Smooth muscle cell (in vitro differentiated cells): ENCODE data around the gene WNK1. TPM values are rescaled to one million over a fixed set of nuclear protein-coding genes. Genes with fewer than 3 reads are reported as not detected.

Source experiments
- DNase-seq: peaks from one replicate; lab custom pipeline; 2025; ENCODE audit not compliant: unreplicated experiment; lab: John Stamatoyannopoulos, UW
- H2AFZ ChIP-seq: fragments of 200-600 bp; sonication (generic); 2 replicates; pipeline ENCODE4 v1.6.0; 2016; ENCODE audit warnings: antibody characterized with exemption, low read depth, mild to moderate bottlenecking
- H3F3A ChIP-seq: fragments of 200-600 bp; sonication (generic); 2 replicates; pipeline ENCODE4 v1.6.0; 2017; ENCODE audit warnings: antibody characterized with exemption, low read depth
- H3K27ac ChIP-seq: fragments of 200-600 bp; sonication (generic); 2 replicates; pipeline ENCODE4 v1.5.1; 2016; ENCODE audit warnings: low read depth, mild to moderate bottlenecking
- H3K27me3 ChIP-seq: fragments of 200-600 bp; sonication (generic); 2 replicates; pipeline ENCODE4 v1.6.1; 2016; ENCODE audit warnings: low read depth, mild to moderate bottlenecking
- H3K36me3 ChIP-seq: fragments of 200-600 bp; sonication (generic); 2 replicates; pipeline ENCODE4 v1.5.1; 2016; ENCODE audit warnings: low read depth
- H3K4me1 ChIP-seq: fragments of 200-600 bp; sonication (generic); 2 replicates; pipeline ENCODE4 v1.5.1; 2016; ENCODE audit warnings: low read depth
- H3K4me2 ChIP-seq: fragments of 200-600 bp; sonication (generic); 2 replicates; pipeline ENCODE4 v1.6.0; 2016; ENCODE audit warnings: mild to moderate bottlenecking
- H3K4me3 ChIP-seq: fragments of 200-600 bp; sonication (generic); 2 replicates; pipeline ENCODE4 v1.5.1; 2016; ENCODE audit warnings: mild to moderate bottlenecking
- H3K79me2 ChIP-seq: fragments of 200-600 bp; sonication (generic); 2 replicates; pipeline ENCODE4 v1.6.0; 2016; ENCODE audit warnings: low read depth, mild to moderate bottlenecking
- H3K9ac ChIP-seq: fragments of 200-600 bp; sonication (generic); 2 replicates; pipeline ENCODE4 v1.6.0; 2016; ENCODE audit warnings: low read depth
- H3K9me3 ChIP-seq: fragments of 200-600 bp; sonication (generic); replicated peaks from 2 replicates; pipeline ENCODE4 v1.5.1; 2016; ENCODE audit warnings: low read depth
- H4K20me1 ChIP-seq: fragments of 200-600 bp; sonication (generic); 2 replicates; pipeline ENCODE4 v1.6.0; 2016; ENCODE audit warnings: low read depth
- WGBS: methylation state at CpG from one replicate; pipeline ENCODE4 v1.1.7; 2016; ENCODE audit warnings: low lambda C conversion rate; 5-methylcytosine and 5-hydroxymethylcytosine counted together
- polyA plus RNA-seq: library from polyadenylated mRNA; unstranded; fragments of >200 nt; fragmentation: Nextera tagmentation; extraction: Ambion mirVana; gene quantifications from 2 replicates; pipeline ENCODE4 v1.2.1, GENCODE V29; 2016
- total RNA-seq: library from RNA; depleted of rRNA; stranded (reverse); fragments of >200 nt; gene quantifications from 2 replicates; pipeline ENCODE4 v1.2.3, GENCODE V29; 2014
- TF ChIP-seq, protein P1 (sequence below): fragments of 200-600 bp; sonication (generic); IDR thresholded peaks from 2 replicates; pipeline ENCODE4 v1.5.1; 2017; ENCODE audit warnings: borderline replicate concordance, mild to moderate bottlenecking, antibody characterized with exemption; ENCODE audit not compliant: insufficient read depth, poor library complexity, severe bottlenecking

Gene WNK1
- total and polyA plus RNA-seq, 2 experiments from 2014 or later: 42.2 to 104 TPM

DNA sequence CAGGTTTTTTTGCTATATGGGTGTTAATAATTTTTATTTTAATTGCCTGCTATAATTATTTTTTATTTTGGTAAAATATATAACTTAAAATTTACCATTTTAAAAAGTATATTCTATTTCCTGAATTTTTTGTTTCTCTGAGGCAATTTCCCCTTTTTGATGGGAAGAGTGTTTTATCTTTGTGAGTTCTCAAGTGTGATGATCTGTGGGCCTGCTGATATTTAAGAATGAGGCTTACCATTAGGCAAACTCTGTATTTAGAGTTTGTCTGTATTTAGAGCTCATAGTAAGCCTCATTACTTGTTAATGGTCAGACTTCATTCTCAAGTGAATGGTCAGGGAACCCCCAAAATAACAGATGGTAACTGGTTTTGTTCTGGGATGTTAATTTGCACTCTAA lies 48.0 kb downstream of the WNK1 start:
- Histone ChIP-seq H3K4me1 (peaks cover 4% of the 10 kb centered on the region), H2AFZ (no peak overlapping the region), H3K27me3 (no peaks in the 10 kb centered on the region), H3K4me3 (no peak overlapping the region), H3K9ac (no peak overlapping the region), H3K27ac (no peak overlapping the region), H3K4me2 (no peak overlapping the region), H4K20me1 (peaks cover 98% of the 10 kb centered on the region), H3K9me3 (no peaks in the 10 kb centered on the region), H3K79me2 (peaks cover 100% of the 10 kb centered on the region), H3K36me3 (no peaks in the 10 kb centered on the region), H3F3A (no peaks in the 10 kb centered on the region)
- DNase-seq: no peak
- TF ChIP-seq, protein P1, sequence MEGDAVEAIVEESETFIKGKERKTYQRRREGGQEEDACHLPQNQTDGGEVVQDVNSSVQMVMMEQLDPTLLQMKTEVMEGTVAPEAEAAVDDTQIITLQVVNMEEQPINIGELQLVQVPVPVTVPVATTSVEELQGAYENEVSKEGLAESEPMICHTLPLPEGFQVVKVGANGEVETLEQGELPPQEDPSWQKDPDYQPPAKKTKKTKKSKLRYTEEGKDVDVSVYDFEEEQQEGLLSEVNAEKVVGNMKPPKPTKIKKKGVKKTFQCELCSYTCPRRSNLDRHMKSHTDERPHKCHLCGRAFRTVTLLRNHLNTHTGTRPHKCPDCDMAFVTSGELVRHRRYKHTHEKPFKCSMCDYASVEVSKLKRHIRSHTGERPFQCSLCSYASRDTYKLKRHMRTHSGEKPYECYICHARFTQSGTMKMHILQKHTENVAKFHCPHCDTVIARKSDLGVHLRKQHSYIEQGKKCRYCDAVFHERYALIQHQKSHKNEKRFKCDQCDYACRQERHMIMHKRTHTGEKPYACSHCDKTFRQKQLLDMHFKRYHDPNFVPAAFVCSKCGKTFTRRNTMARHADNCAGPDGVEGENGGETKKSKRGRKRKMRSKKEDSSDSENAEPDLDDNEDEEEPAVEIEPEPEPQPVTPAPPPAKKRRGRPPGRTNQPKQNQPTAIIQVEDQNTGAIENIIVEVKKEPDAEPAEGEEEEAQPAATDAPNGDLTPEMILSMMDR: no peak

DNA sequence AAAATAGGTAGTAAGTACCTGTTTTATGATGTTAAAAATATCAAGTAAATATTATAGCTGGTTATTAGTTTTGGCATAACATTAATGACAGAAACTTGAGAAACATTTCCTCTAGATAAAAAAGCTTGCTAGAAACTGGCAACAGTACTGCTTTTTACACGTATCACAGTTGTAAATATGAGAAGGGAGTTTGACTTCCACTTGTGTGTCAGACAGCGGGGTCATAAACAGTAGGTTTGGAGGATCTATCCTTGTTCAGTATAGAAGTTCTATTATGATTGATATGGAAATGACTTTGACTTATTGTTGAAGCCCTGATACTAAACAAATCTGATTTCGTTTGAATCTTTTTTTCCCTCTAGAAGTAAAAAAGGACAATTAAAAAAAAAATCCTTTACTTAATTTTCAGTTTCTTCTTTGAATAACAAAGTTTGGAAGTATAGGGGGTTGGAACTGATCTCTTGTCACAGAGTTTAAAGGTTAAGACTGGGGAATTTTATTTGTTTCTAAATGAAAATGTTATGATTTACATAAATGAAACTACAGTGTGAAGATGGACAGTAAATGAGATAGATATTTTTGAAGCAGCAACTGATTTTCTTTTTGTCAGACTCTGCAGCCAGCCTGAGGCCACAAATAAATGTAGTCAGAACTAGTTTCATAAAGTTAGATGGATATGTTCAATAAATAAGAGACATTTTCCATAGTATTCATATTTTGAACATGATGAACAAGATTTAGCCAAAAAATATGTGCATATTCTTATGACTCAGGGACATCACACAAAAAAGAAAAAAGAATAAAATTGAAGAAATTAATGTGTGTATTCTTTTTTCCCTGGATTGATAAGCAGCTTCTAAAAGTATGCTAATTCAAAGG lies 50.1 kb downstream of the WNK1 start:
- Histone ChIP-seq H3K36me3 (no peaks in the 10 kb centered on the region), H4K20me1 (peaks cover 98% of the 10 kb centered on the region), H3K79me2 (peaks cover 100% of the 10 kb centered on the region), H3K9ac (no peak overlapping the region), H3K4me1 (peaks cover 5% of the 10 kb centered on the region), H3K27me3 (no peaks in the 10 kb centered on the region), H2AFZ (no peak overlapping the region), H3K4me3 (no peak overlapping the region), H3F3A (peaks cover 7% of the 10 kb centered on the region), H3K4me2 (no peak overlapping the region), H3K9me3 (no peaks in the 10 kb centered on the region), H3K27ac (peak overlapping the region; percentile 20)
- TF ChIP-seq, protein P1: no peak
- 73% methylated on average over 3 of the region's 3 CpGs for WGBS
- DNase-seq: no peak

DNA sequence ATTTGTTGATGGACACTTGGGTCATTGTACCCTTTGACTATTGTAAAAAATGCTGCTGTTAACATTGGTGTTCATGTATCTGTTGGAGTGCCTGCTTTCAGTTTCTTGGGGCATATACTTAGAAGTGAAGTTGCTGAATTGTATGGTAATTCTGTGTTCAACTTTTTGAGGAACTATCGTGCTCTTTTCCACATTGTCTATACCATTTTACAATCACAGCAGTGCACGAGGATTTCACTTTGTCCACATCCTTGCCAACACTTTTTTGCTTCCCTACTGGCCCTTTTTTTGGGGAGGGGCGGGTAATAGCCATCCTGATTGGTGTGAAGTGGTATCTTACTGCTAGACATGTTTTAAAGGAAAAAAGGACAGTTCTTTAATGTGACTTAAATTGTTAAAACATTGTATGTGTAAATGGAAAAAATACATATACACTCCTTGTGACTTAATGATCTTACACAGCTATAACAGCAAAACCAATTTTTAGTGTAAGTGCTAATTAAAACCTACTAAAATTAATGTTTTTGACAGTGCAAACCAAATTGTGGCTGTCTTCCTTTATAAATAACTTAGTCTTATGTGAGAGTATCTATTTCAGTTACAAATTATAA lies 52.7 kb downstream of the WNK1 start:
- no peak overlapping the region for H2AFZ ChIP-seq
- H3K9ac ChIP-seq: no peak overlapping the region
- no peaks in the 10 kb centered on the region for H3K9me3 ChIP-seq
- peak overlapping the region; percentile 68 for H3K4me2 ChIP-seq
- peaks cover 5% of the 10 kb centered on the region for H3K4me1 ChIP-seq
- TF ChIP-seq, protein P1: no peak
- no peaks in the 10 kb centered on the region for H3K36me3 ChIP-seq
- peaks cover 96% of the 10 kb centered on the region for H4K20me1 ChIP-seq
- peaks cover 7% of the 10 kb centered on the region for H3F3A ChIP-seq
- WGBS: 88% methylated on average over 3 of the region's 3 CpGs
- no peak for DNase-seq
- no peak overlapping the region for H3K4me3 ChIP-seq
- peaks cover 99% of the 10 kb centered on the region for H3K79me2 ChIP-seq
- H3K27me3 ChIP-seq: no peaks in the 10 kb centered on the region
- peak overlapping the region; percentile 94 for H3K27ac ChIP-seq
